AG04449 (cell line): ENCODE results near the gene KAZN.

ENCODE experiments used
- CTCF ChIA-PET: fragments of 350-600 bp; formaldehyde crosslinking; extraction: SDS; loops from one replicate; lab custom pipeline; 2021; ENCODE audit warnings: antibody characterized with exemption; lab: Yijun Ruan, JAX
- POLR2A ChIA-PET: fragments of 400-600, 350-600 bp; formaldehyde crosslinking; extraction: SDS; loops from one replicate; lab custom pipeline; 2020; ENCODE audit warnings: antibody characterized with exemption, inconsistent platforms; lab: Yijun Ruan, JAX
- DNase-seq: peaks from one replicate; pipeline ENCODE4 v3.0.0-alpha.2; 2010; ENCODE audit warnings: low read depth, low spot score
- H3K4me3 ChIP-seq: 2 replicates; pipeline ENCODE4 v1.5.1; 2011; ENCODE audit warnings: low read depth, mild to moderate bottlenecking, control low read depth, low read length
- CTCF ChIP-seq: IDR thresholded peaks from one replicate; pipeline ENCODE4 v1.5.1; 2011; ENCODE audit warnings: mild to moderate bottlenecking, moderate library complexity, low read length, control low read depth, inconsistent platforms; ENCODE audit not compliant: insufficient read depth; ENCODE audit errors: missing control alignments

The KAZN gene

GRCh38 chr1:14693949-14694348, 95.5 kb downstream of the KAZN start:
- TF ChIP-seq CTCF: no peak
- no peak overlapping the region for H3K4me3 ChIP-seq
- no peak for DNase-seq
- POLR2A ChIA-PET: no interaction called here
- CTCF ChIA-PET: no interaction called here

DNA sequence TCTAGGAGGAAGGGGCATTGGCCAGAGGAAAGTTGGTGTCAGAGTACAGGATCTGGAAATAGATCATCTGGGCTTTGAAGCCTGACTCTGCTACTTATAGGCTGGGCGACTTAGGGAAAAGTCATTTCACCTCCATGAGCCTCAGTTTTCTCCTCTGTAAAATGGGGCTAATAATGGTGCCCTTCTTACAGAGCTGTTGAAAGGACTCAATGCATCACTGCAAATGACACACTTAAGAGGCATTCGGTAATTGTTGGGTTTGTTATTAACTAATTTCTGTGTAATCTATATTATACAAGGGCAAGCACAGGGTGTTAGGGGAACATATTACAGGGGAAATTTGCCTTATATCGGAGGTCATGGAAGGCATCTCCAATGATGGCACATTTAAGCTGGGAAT, 96.1 kb downstream of the KAZN start:
- POLR2A ChIA-PET: no interaction called here
- CTCF ChIA-PET: no interaction called here
- DNase-seq: no peak
- no peak overlapping the region for H3K4me3 ChIP-seq
- TF ChIP-seq CTCF: no peak

DNA sequence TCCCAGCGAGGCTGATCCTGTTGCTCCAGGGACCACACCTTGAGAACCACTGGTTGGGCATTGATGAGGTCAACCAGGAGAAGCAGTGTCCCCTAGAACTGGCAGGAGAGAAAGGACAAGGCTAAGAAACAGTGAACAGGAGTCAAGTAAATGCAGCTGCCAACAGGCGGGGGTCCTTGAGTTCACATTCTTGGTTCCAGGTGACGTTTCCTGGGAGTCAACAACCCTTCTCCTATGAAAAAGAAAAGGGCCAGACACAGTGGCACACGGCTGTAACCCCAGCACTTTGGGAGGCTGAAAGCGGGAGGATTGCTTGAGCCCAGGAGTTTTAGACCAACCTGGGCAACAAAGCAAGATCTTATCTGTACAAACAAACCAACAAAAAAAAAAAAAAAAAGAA, 98.3 kb downstream of the KAZN start:
- ChIA-PET POLR2A (no interaction called here), CTCF (no interaction called here)
- no peak for DNase-seq
- no peak overlapping the region for H3K4me3 ChIP-seq
- no peak for TF ChIP-seq CTCF

GRCh38 chr1:14697353-14697752, 98.9 kb downstream of the KAZN start:
- ChIA-PET CTCF (no interaction called here), POLR2A (no interaction called here)
- no peak for DNase-seq
- no peak for TF ChIP-seq CTCF
- no peak overlapping the region for H3K4me3 ChIP-seq

DNA sequence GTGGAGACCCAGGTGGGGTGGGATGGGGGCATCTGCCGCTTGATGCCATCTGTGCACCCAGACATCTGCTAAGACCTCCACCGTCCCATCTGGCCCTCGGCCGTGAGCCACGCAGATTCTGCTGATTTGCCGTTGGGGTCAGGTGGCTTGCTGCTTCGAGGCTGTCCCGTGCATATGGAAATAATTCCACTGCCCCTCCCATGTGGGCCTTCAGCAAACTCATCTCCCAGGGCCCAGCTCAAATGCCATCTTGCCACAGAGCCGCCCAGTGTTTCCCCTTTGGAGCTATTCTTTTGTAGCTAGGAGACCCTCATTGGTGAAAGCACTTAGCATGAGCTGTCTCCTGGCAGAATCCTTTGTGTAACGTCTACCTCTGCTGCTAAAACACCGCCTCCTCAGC, 99.8 kb downstream of the KAZN start:
- ChIA-PET CTCF (no interaction called here), POLR2A (no interaction called here)
- TF ChIP-seq CTCF: no peak
- no peak for DNase-seq
- no peak overlapping the region for H3K4me3 ChIP-seq

DNA sequence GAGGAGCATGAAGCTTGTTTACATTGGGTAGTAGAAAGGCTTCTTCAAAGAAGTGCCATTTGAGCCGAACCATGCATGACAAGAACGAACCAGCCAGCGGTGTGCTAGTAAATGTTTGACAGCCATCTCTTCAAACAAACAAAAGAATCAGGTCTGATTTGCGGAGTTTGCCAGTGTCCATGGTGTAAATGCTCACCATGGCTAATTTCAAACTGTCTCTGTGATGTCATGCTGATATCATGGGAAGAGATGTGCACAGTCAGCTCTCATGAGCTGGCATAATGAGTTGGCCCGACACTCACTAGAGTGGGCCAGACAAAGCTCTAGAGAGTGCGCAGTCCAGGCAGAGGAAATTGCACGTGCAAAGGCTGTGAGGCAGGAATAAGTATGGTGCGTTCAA, 101.1 kb downstream of the KAZN start:
- no peak overlapping the region for H3K4me3 ChIP-seq
- POLR2A ChIA-PET: no interaction called here
- CTCF ChIA-PET: no interaction called here
- no peak for DNase-seq
- TF ChIP-seq CTCF: no peak
